Stimulated activated CD8-positive, alpha-beta memory T cell treated with anti-CD3 and anti-CD28 coated beads, Interleukin-4, amount 100 ng/mL, for 48 hours (primary cell): ENCODE results near the gene PC.

ENCODE experiments used
- DNase-seq: peaks from one replicate; pipeline ENCODE4 v3.0.0-alpha.2; 2020

Gene PC

DNA sequence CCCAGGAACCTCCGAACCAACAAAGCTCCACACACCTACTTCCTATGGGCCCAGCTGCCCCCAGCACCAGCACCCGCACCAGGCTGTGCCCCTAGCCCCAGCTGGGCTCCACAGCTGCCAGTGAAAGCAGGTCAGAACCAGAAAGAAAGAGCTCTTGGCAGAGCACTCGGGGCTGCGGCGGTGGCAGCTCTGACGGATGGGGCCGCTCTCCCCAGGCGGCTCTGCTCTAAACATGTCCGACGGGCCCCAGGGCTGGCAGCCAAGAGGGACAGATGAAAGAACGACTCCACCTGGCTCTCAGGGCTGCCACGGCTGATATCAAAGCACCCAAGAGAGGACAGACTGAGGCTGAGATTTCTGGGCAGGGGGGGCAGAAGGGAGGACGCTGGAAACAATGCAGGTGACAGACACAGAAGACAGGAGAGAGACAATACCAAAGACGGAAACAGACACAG, 75.6 kb downstream of the PC start:
- DNase-seq = no peak

DNA sequence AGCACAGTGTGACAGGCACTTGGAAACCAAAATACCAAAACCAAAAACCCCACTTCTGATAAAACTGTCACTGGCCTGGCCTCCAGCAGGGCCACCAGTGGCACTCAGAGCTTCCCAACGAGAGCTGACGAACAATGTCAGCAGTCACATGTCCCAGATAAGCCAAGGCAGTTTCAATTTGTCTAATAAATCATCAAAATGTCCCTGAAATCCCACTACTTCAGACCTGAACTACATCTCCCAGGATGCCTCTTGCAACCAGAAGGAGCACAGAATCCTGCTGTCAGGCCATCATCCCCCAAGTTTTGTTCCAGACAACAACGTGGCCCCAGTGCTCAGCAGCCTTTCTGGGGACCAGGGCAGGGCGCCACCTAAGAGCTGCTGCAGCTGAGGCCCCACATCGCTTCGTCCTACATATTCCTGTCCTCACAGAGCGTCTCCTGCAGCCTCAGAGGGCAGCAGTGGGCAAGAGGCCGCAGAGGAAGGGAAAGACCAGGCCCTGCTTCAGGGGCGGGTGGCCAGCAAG, 76.2 kb downstream of the PC start:
- no peak for DNase-seq

DNA sequence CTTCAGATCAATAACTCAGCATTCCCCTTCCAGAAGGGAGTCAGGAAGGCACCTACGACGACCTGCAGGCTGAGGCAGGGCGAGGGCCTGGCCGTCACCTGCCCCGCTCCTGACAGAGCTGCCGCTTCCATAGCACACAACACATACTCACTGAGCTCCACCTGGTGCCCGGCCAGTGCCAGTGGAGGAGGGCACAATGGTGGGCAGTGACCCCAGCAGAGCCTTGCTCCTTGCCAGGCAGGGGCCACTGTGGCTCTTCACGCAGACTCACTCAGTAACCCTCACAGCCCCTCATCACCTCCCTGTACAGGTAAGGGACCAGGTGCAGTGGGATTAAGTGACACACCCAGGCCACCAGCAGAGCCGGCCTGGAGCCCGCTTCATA, 76.7 kb downstream of the PC start:
- no peak for DNase-seq

DNA sequence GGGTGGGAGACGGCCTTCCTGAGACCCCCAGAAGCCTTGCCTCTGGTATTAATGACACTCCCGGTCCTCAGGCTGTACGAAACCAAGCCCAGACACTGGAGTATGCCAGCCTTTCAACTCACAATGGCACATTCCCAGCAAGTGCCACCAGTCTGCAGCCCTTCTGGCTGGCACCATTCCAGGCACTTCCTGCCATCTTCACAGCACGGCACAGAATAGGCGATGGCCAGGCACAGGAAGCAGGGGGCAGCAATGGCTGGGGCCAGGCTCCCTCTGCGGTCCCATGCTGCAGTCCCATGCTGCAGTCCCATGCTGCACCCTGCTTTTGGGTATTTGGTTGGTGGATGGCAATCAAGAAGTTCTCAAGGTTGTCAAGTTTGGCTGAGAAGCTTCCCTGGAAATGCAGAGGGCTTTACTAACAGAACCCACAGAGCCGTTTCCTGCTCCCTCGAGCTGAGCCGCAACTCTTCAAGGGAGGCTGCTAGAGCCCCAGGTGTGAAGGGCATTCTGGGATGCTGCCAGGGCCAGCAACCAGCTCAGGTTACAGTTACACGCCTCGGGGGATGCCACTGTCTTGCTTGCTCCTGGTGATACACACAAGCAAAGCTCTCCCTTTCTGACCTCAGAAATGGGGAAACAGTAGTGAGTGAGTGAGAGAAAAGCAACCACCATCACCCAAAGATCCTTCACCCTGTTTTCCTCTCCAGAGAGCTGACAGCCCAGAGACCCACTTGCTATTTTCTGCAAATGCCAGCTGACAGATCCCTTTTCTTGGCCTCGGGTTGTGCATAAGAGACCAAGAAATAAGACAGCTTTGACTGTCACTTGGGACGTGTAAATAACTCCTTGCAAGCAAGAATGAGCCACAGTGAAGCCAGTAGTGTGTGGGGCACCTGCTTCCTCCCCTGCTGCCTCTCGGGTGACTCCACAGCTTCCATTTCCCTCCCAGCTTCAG, 77.4 kb downstream of the PC start:
- no peak for DNase-seq

DNA sequence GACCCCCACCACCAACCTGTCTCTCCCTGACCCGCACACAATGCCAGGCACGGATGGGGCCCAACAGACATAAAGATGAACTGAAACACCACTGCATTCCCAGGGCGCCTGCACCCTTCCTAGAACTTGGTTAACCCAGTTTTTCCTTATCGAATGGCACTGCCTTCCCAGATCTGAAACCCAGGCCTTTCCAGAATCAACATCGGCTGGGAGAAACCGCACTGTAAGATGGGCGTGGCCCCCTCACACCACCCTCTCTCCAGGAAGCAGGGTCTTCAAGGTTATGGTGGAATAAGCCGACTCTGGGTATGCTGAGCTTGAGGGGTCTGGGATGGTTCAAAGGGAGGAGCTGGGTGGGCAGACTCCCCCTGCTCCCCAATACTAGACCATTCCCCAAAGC, 78.2 kb downstream of the PC start:
- DNase-seq = no peak

DNA sequence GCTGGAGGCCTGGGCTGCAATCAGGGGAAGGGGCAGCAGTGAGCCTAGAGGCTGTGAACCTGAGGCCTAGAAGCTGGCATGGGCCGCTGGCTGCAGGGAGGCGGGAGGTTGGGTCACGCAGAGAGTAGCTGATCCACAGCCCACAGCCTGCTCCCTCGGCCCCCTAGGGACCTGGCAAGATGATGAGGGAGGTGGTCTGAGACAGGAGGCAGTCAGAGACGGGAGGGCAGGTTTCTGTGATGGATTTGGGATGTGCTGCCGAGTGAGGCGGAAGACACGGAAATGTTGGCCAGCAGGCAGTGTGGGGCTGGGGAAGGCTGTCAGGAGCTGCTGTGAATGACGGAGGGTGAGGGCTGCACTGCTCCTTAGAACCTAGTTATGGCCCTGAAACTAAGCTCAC, 78.6 kb downstream of the PC start:
- no peak for DNase-seq

DNA sequence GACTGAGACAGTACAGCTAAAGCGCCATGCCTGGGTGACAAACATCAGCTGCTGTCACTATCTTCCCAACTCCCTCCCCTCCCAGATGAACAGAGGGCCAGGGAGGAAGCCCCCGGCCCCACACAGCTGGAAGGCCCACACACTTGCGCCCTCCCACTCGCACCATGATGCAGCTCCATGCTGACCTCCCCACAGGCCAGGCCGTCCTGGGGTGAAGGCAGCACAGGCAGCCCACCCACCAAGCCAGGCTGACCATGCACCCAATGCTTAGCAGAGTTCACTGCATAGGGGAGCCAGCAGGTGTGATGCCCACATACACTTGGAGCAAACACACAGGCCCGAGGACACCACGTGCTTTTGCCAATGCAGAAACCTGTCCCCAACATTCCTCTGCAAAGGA, 79.2 kb downstream of the PC start:
- no peak for DNase-seq

DNA sequence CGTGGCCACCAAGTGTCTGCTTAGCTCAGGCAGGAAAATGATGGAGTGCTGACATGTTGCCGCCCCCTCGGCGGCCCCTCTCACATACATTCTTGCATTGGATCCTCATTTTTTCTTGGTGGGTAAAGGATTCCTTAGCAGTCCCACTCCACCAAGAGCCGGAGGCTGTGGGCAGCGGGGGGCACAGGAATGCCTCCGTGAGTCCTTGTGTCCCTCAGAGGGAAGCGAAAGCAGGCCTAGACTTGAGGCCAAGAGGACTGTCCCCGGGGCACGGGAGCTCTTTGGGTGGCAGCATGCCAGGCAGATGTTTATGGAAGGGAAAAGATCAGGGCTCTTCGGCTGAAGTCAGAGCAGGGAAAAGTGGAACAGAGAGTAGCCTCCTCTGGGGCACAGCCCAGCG, 79.7 kb downstream of the PC start:
- DNase-seq = no peak

DNA sequence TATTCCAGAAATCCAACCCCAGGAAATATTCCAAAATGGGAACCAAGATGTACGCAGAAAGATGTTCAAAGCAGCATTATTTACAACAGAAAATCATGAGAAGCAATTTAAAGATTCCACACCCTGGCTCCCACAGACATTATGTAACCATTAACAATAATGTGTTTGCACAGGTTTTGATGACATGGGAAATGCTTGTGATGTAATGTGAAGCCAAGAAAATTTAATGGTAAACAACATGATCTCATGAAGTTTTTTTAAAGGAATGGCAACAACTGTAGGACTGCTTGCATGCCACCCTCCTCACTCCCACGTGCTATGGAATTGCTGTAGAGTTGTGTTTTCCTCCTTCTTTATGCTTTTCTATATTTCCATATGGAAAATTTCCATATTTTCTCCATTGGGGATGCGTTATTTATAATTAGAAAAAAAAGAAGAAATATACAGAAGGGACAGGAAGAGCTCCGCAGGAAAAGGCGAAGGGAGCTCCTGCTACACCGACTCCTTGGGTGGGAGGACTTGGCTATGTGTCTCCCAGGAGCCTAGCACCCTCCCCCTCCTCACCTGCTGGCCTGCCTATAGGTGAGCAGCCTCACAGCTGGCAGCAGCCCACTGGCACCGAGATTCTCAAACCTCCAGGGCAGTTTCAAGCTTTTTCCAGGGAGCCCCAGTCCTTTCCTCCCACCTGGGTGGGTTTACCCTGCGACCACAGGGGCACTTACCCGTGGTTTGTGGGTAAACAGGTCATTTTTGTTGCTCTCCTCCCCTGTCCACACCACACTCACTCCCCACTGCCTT, 80.4 kb downstream of the PC start:
- DNase-seq = no peak

DNA sequence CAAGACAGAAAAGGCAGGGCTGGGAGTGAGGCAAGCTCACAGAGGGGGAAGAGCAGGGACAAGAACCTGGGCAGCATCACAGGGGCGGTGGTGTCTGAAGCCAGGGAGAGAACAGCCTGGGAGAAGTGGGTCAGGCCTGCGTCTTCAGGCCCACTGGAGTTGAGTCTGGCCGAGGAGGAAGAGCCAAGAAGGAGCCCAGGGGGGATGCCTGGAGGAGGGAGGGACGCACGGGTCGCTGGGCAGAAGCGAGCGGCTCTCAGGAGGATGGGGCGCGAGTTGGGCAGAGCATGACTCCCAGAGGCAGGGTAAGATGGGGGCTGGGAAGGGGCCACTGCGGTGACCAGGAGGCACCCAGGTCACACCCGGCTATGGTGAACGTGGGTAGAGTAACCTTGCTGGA, 82.8 kb downstream of the PC start:
- DNase-seq = no peak

DNA sequence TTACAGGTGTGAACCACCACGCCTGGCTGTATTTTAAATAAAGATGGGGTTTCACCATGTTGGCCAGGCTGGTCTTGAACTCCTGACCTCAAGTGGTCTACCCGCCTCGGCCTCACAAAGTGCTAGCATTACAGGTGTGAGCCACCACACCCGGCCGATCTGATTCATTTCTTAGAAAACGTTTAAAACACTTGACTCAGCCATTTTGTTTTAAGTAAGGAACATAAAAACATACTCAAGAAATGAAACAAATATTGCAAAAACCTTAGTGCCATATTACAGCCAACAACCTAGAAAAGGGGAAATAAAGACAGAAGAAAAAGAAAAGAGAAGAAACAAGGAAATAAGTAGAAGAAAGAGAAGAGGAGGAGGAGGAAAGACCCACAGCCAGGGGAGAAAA, 84.0 kb downstream of the PC start:
- no peak for DNase-seq

DNA sequence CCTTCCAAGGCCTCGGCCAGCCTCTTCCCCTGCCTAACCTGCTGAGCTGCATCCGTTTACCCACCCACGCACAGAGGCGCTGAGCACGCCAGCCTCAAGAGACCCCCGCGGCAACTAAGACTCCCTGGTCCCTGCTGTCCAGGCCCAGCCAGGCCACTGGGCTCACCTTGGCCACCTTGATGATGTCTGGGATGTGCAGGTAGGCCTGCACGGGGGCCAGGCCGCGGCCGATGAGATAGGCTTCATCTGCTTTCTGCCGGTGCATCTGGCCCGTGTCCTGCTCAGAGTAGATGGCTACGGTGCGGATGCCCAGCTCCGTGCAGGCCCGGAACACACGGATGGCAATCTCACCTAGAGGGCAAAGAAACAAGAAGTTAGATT, 86.7 kb downstream of the PC start:
- DNase-seq = no peak

DNA sequence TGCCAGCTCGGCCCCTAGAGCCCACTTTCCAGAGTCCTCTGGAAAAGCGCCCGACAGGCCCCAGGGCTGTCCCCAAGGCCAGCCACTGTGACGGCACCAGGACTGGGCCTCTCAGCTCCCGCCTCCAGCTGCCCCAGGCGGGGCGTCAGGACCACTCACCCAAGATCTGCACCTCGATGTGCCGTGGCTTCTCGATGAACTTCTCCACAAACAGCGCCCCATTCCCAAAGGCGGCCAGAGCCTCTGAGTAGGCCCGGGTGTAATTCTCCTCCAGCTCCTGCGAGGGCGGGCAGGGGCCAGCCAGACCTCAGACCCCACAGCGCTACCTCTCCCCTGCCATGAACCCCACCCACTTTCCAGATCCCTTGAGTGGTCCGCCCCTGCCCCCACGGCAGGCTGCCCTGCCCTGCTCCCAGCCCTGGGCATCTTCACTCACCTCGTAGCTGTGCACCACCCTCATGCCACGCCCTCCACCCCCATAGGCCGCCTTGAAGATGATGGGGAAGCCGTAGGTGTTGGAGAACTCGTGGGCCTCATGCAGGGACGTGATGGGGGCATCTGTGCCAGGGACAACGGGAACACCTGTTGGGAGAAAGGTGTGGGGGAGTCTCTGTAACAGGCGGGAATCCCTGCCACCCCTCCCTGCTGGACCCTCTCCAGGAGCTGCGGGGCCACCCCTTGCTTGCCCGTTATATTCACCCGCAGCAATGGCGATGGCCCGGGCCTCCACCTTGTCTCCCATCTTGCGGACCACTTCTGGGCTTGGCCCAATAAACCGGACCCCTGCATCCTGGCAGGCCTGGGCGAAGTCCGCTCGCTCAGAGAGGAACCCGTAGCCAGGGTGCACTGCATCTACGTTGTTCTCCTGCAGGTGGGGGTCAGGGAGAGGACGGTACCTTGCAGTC, 87.3 kb downstream of the PC start:
- no peak for DNase-seq

DNA sequence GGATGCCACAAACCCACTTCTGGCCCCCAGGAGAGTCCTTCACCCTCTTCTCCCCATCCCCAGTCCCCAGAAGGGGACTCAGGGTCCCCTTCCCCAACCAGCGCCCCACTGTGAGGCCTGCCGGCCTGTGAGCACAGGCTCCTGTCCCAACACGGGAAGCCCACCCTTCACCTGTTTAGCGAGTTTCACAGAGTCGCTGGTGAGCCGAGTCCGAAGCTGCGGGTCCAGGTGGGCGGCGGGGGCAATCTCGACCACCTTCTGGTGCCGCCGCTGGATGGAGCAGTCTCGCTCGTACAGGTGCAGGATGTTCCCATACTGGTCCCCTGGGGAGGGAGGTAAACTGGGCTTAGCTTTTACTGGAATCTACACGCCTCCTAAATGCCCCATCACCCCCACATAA, 88.1 kb downstream of the PC start:
- DNase-seq = no peak

DNA sequence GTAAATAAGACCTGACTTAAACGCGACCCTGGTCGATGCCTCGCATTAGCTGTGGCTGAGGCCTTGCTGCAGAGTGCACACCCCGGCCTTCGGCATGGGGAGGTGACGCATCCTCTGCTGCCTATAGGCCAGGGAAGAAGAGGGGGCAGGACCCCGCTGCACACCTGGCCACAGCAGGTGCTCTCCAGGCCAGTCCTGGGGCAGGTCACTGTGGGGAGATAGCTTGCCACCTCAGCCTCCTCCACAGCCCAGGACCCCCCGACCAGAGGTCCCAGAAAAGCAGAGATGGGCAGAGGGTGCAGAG, 88.7 kb downstream of the PC start:
- DNase-seq = no peak

DNA sequence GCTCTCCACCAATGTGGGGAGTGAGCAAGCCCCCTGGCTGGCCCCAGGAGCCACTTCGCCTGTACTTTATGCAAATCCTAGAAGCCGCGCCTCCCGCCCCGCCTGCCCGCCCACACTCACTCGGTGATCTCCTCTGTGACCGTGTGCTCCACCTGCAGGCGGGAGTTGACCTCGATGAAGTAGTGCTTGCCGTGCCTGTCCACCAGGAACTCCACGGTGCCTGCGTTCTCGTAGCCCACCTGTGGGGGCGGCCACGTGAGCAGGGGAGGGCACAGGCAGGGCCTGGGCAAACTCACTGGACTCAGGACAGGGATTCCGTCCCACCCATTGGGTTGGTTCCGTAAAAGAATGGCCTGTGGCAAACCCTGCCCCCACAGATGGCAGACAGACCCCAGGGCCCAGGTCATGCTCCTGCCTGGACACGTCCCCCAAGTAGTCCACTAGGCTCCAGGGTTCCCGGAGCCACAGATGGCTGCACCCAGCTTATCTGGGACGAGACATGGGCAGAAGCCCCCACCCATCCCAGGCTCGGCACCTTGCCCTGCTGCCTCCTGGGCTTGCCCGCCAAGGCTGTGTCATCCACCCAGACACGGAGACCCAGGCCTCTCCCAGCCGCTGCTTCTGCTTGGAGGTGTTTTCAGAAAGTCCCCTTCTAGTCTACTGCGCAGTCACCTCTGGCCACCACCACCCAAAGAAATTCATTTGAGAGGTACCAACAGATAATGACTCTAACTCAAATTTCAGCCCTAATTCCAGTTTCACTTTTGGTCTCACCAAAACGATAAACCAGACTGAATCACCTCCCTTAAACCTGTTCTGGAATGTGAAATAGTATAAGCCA, 89.2 kb downstream of the PC start:
- DNase-seq = peak; percentile 88

DNA sequence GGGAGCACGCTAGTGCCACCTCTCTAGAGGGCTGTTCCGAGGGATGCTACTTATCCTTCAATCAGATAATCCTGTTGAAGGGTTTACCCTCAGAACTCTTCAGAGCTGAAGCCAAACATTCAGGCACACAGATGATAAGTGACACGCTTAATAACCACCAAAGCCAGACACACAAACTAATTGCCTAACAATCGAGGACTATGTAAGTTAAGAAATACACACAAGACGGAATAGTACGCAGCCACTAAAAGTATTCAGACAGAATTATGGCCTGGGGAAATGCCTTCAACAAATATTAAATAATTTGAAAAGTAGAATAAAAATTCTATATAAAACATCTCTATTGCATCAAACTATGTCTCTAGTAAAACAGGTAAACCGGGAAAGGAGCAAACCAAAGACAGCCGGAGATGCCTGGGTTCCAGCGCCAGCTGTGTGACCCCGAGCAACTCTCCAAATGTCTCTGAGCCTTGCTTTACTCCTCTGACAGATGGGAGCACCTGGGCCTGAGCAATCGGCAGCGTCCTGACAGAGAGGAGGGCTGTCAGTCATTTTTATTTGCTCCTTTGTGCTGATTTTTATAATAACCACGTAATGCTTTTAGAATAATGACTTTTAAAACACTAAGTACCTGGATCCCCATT, 90.0 kb downstream of the PC start:
- DNase-seq = no peak

DNA sequence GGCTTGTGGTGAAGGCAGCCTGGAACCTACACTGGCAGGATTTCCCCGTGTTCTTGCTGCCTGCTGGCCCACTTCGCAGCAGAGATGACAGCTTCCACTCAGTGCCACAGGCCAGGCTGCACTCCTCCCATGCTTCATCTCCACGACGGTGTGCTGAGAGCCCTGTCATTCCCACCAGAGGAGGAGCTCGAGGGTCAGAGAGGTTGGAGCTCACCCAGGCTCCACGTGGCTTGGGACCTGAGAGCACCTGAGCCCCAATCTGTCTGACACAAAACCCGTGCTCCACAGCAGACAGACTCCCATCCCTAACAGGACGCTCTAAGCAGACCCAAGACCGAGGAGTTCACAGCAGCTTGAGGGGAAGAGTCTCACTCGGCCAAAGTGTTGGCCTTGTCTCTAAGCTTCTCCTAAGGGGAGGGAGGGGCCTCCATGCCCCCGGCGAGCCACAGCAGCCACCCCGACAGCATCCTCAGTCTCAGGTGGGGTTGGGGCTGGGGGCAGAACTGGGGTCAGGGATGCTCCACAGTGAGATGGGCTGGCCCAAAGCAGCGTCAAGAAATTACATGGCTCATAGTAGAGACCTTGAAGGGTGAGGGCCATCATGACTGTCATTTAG, 90.7 kb downstream of the PC start:
- DNase-seq = no peak

DNA sequence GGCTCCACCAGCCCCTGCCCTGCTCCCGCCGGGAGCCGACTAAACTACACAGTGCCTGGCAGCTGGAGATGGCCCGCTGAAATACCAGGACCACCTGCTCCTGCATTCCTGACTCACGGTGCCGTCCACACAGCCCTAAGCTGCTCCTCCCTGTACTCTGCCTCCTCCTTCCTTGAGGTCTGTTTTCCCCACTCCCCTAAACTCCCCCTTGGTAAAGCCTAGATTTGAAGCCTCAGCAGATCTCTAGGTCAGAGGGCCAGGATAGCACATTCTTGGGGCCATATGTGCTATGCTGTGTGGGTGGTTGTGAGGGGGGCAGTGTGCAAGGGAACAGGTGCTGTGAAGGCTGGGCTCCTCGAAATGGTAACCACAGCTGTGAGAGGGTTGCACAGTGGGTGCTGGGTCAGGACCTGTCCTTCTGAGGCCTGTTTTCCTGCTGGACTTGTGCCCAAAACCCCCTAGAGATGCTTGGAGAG, 91.6 kb downstream of the PC start:
- no peak for DNase-seq

DNA sequence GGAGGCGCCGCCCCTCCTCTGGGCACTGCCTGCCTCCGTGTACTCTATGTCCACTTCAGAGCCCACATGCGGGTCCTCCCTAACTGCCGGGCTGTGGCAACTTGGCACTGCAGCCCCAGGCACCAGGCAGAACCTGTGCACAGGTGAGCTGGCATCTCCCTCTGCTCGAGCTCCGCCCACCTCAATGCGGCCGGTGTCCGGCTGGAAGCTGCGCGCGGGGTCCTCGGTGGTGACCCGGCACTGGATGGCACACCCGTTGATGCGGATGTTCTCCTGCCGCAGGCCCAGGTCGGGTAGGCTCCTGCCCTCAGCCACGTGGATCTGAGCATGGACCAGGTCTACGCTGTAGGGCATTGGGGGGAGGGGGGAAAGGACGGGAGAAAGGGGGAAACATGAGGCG, 92.2 kb downstream of the PC start:
- DNase-seq = no peak
